ENCODE measurements around the gene ORC4. TPM values are rescaled to one million over a fixed set of nuclear protein-coding genes. Genes with fewer than 3 reads are reported as not detected.

ORC4 gene
- total and polyA plus RNA-seq, 2 of the 8 experiments (the other 6 are each of a cell fraction or from before 2014, with no cell fraction given): 22.7 to 63.7 TPM

DNA sequence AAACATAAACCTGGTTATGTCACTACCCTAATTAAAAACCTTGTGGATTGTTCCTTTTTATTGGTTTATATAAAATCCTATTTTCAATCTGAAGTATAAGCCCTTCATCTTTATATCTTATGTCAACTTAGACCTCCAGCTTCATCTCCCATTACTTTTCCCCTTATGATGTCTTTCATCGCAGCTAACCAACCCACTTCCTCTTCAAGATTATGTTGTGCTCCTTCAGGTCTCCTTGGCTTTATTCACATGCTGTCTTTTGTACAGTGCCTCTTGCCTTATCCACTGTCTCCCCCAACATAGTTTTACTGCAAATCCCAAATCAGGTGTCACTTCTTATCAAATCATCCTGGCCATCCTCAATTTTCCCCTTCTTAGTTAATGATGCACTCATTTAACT lies 26.3 kb upstream of the ORC4 start:
- ChIA-PET CTCF (ENCODE audit: partially characterized antibody) (interaction anchor here (0.9 kb wide), 1 partner anchor 26 kb away, joined by 3 read pairs; the partner anchor contains the start of gene MBD5), POLR2A (ENCODE audit: partially characterized antibody) (no interaction called here)
- Histone ChIP-seq H3K18ac (ENCODE audit: extremely low read depth, low read length) (no peak overlapping the region), H3K27me3 (replicated peaks in 1 of 4; ENCODE audit: control insufficient read depth in 3 of 4, extremely low read depth in 1 of 4, insufficient read depth in 3 of 4, low read length in 3 of 4) (no peaks in the 10 kb centered on the region), H4K8ac (ENCODE audit: extremely low read depth, insufficient read depth, low read length) (no peak overlapping the region), H3K27ac (ENCODE audit: low read depth, low read length) (no peak overlapping the region), H3K4me3 (ENCODE audit: extremely low read depth in 1 of 4, insufficient read depth in 2 of 4, low read depth in 3 of 4, low read length in 4 of 4) (no peak overlapping the region), H3K4me2 (ENCODE audit: insufficient read depth in 1 of 2, low read depth in 2 of 2, low read length in 2 of 2) (no peak overlapping the region), H2AFZ (ENCODE audit: low read length) (no peak overlapping the region), H4K20me1 (replicated peaks in 1 of 2; ENCODE audit: control insufficient read depth in 1 of 2, insufficient read depth in 2 of 2, low read length in 2 of 2) (no peaks in the 10 kb centered on the region), H2BK12ac (ENCODE audit: low read depth, low read length) (no peak overlapping the region), H4K91ac (replicated peaks; ENCODE audit: insufficient read length, low read length) (no peak overlapping the region), H3K9ac (replicated peaks in 1 of 4; ENCODE audit: extremely low read depth in 1 of 4, low read depth in 3 of 4, low read length in 3 of 4) (no peak overlapping the region), H3K23ac (ENCODE audit: insufficient read length) (no peak overlapping the region), H3K79me1 (ENCODE audit: low read depth, low read length) (no peaks in the 10 kb centered on the region), H3K36me3 (ENCODE audit: control insufficient read depth in 2 of 4, insufficient read depth in 4 of 4, low read length in 3 of 4) (no peaks in the 10 kb centered on the region), H3K4me1 (replicated peaks in 1 of 4; ENCODE audit: control insufficient read depth in 3 of 4, insufficient read depth in 4 of 4, low read length in 3 of 4) (peaks cover 0 to 2% (median 0%) of the 10 kb centered on the region in 4 experiments; a peak in 2 of 7 replicates), H3K56ac (replicated peaks; ENCODE audit: insufficient read length, low read depth, low read length) (no peak overlapping the region), H2BK120ac (replicated peaks; ENCODE audit: low read depth, low read length) (no peak overlapping the region), H2BK5ac (ENCODE audit: low read depth, low read length) (no peak overlapping the region), H3K79me2 (ENCODE audit: control insufficient read depth in 1 of 2, insufficient read depth in 2 of 2, low read length in 2 of 2) (peaks cover 0 to 3% of the 10 kb centered on the region in 2 experiments; a peak in 1 of 4 replicates), H2BK20ac (ENCODE audit: low read length) (no peak overlapping the region), H4K5ac (ENCODE audit: insufficient read length, low read depth, low read length) (no peak overlapping the region), H3K23me2 (ENCODE audit: low read depth, low read length) (no peaks in the 10 kb centered on the region), H3K4ac (replicated peaks; ENCODE audit: insufficient read length, low read depth, low read length) (no peak overlapping the region), H2BK15ac (ENCODE audit: low read length) (no peak overlapping the region), H3K14ac (ENCODE audit: insufficient read length) (no peak overlapping the region), H2AK5ac (ENCODE audit: low read depth, low read length) (no peak overlapping the region), H3K9me3 (ENCODE audit: insufficient read depth in 2 of 2, low read depth in 1 of 2, low read length in 1 of 2) (no peaks in the 10 kb centered on the region)
- FAIRE-seq (no peak), DNase-seq (ENCODE audit: low read depth in 1 of 2, low spot score in 2 of 2) (no peak)
- 100% methylated on average over 1 of the region's 1 CpG; no CpG with 5 or more reads in 1 of the 2 experiments for WGBS, 2 experiments (ENCODE audit: extremely low coverage in 1 of 2, insufficient coverage in 1 of 2, insufficient read length in 1 of 2, insufficient replicate concordance in 2 of 2, low coverage in 1 of 2, low lambda C conversion rate in 2 of 2, missing lambda C conversion rate in 1 of 2)
- TF ChIP-seq SP2 (IDR thresholded peaks at IDR 0.05; ENCODE audit: low read length) (no peak), RAD21 (IDR thresholded peaks at IDR 0.05 in 1 of 2, conservative IDR thresholded peaks at IDR 0.05 in 1 of 2; ENCODE audit: low read depth in 2 of 2, low read length in 2 of 2) (no peak)

Measured in H1 (cell line).